GM23248 (cell line): ENCODE results near the gene TMEM154.

ENCODE experiments used
- EZH2 ChIP-seq: fragments of 200-600 bp; sonication (generic); IDR thresholded peaks from 2 replicates; pipeline ENCODE4 v1.6.1; 2018; ENCODE audit warnings: antibody characterized with exemption, mild to moderate bottlenecking; ENCODE audit not compliant: insufficient read depth, poor library complexity, severe bottlenecking
- EZH2phosphoT487 ChIP-seq: fragments of 200-600 bp; sonication (generic); IDR thresholded peaks from 2 replicates; pipeline ENCODE4 v1.6.1; 2018; ENCODE audit warnings: antibody characterized with exemption, moderate library complexity, mild to moderate bottlenecking, low read depth; ENCODE audit not compliant: insufficient read depth

GRCh38 chr4:152673489-152673888 lies 6.3 kb downstream of the TMEM154 start:
- TF ChIP-seq EZH2phosphoT487, result no peak
- no peak for TF ChIP-seq EZH2
